DND-41 (cell line): ENCODE data around the gene IL21R.

ENCODE experiments used
- CTCF ChIP-seq: IDR thresholded peaks from 2 replicates; pipeline ENCODE4 v1.5.1; 2012; ENCODE audit warnings: borderline replicate concordance, low read length, moderate library complexity, mild to moderate bottlenecking; ENCODE audit not compliant: poor library complexity, severe bottlenecking; ENCODE audit errors: extremely low read depth
- EZH2 ChIP-seq: IDR thresholded peaks from 3 replicates; pipeline ENCODE4 v1.6.1; 2012; ENCODE audit warnings: borderline replicate concordance, low read depth, mild to moderate bottlenecking, moderate library complexity, low read length, inconsistent platforms; ENCODE audit not compliant: severe bottlenecking

DNA sequence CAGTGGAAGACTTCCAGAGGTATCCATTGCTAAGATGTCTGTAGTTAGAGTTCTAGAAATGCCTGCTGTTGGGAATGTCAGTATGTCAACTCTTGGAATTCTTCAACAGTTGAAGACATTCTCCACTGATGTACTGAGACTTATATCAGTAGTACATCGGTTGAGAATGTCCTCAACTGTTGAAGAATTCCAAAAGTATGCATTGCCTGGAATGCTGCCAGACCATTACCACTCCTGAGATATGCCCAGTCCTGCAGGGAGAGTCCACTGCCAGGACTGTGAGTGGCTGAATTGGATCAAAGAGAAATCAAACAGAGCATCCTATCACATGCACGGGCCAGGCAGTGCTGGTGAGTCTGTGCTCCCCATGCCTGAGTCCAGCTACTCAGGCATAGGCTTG, 42.0 kb downstream of the IL21R start:
- TF ChIP-seq CTCF = no peak
- TF ChIP-seq EZH2 = no peak
